HCT116 (cell line): ENCODE data around the gene PARP2.

Experiments used
- CTCF ChIP-seq, 3 experiments: fragments of 200-600 bp in 1 of 3; sonication (generic) in 1 of 3; IDR thresholded peaks in 2 of 3; conservative IDR thresholded peaks in 1 of 3; 2 replicates each; pipeline ENCODE4 v1.5.1; 2012 to 2017; ENCODE audit warnings: low read depth in 2 of 3, low read length in 2 of 3, antibody characterized with exemption in 1 of 3, borderline replicate concordance in 1 of 3, control low read depth in 1 of 3, mild to moderate bottlenecking in 1 of 3, mixed read lengths in 1 of 3, mixed run types in 1 of 3, moderate library complexity in 1 of 3; ENCODE audit not compliant: insufficient read depth in 1 of 3
- POLR2A ChIP-seq: IDR thresholded peaks from 2 replicates; pipeline ENCODE4 v1.7.0; 2011; ENCODE audit warnings: borderline replicate concordance; ENCODE audit not compliant: insufficient read depth, insufficient read length; ENCODE audit errors: extremely low read depth
- YY1 ChIP-seq: IDR thresholded peaks from 2 replicates; pipeline ENCODE4 v1.6.1; 2011; ENCODE audit warnings: low read length, low read depth, moderate library complexity, mild to moderate bottlenecking; ENCODE audit not compliant: insufficient replicate concordance; ENCODE audit errors: extremely low read depth

- TF ChIP-seq CTCF (IDR thresholded peaks at IDR 0.05 in 2 of 3, conservative IDR thresholded peaks at IDR 0.05 in 1 of 3; ENCODE audit: borderline replicate concordance in 1 of 3, insufficient read depth in 1 of 3, low read depth in 2 of 3, low read length in 2 of 3) (no peak), POLR2A (no peak), YY1 (no peak)
Measured at GRCh38 chr14:20397511-20397910, 54.1 kb downstream of the PARP2 start.
